HG03354 (cell line): ENCODE results near the gene NBPF12.
"Not testable (repeated sequence)": the region's sequence is repeated elsewhere in the genome, so short reads cannot be mapped to it uniquely, and the experiment has no call there.

Source experiments
- ATAC-seq: cut with Tn5 transposase; IDR thresholded peaks from one replicate; pipeline ENCODE4 v1.9.1; 2021; ENCODE audit warnings: mild to moderate bottlenecking; ENCODE audit not compliant: unreplicated experiment, poor library complexity, severe bottlenecking

NBPF12 gene

GRCh38 chr1:146970656-146971055 lies 32.5 kb downstream of the NBPF12 start:
- not testable (repeated sequence) for ATAC-seq

- not testable (repeated sequence) for ATAC-seq
Observed at GRCh38 chr1:146972681-146973080, 34.6 kb downstream of the NBPF12 start.

GRCh38 chr1:146985855-146986254 lies 47.7 kb downstream of the NBPF12 start:
- not testable (repeated sequence) for ATAC-seq

- ATAC-seq: not testable (repeated sequence)
Observed at GRCh38 chr1:146986450-146986849, 48.3 kb downstream of the NBPF12 start.

GRCh38 chr1:146987502-146987901 lies 49.4 kb downstream of the NBPF12 start:
- ATAC-seq: not testable (repeated sequence)

- ATAC-seq: not testable (repeated sequence)
Observed at GRCh38 chr1:146989455-146989854, 51.3 kb downstream of the NBPF12 start.

GRCh38 chr1:147008495-147008894 lies 70.4 kb downstream of the NBPF12 start:
- ATAC-seq: not testable (repeated sequence)

GRCh38 chr1:147026975-147027374 lies 88.9 kb downstream of the NBPF12 start:
- ATAC-seq: not testable (repeated sequence)

GRCh38 chr1:147030066-147030653 lies 92.0 kb downstream of the NBPF12 start:
- ATAC-seq: not testable (repeated sequence)

GRCh38 chr1:147039916-147040315 lies 101.8 kb downstream of the NBPF12 start:
- no peak for ATAC-seq

- not testable (repeated sequence) for ATAC-seq
Observed at GRCh38 chr1:147042891-147043290, 104.8 kb downstream of the NBPF12 start.

- ATAC-seq: not testable (repeated sequence)
Observed at GRCh38 chr1:147044511-147044910, 106.4 kb downstream of the NBPF12 start.
